Breast epithelium (tissue), 3 donors: ENCODE data around the gene NAT9.

Experiments used
- CTCF ChIP-seq, 3 donors: fragments of 450-650 bp; IDR thresholded peaks; one replicate each; pipeline ENCODE4 v1.5.1; 2016 to 2017; ENCODE audit warnings: antibody characterized with exemption in 3 of 3, mild to moderate bottlenecking in 3 of 3, moderate library complexity in 3 of 3
- POLR2A ChIP-seq: fragments of 450-650 bp; IDR thresholded peaks from one replicate; pipeline ENCODE4 v1.6.1; 2016; ENCODE audit warnings: antibody characterized with exemption, mild to moderate bottlenecking, moderate library complexity
- POLR2AphosphoS5 ChIP-seq, 3 donors: sonication (generic); formaldehyde crosslinking; IDR thresholded peaks; one replicate each; pipeline ENCODE4 v1.6.1; 2017; ENCODE audit warnings: antibody characterized with exemption in 3 of 3

DNA sequence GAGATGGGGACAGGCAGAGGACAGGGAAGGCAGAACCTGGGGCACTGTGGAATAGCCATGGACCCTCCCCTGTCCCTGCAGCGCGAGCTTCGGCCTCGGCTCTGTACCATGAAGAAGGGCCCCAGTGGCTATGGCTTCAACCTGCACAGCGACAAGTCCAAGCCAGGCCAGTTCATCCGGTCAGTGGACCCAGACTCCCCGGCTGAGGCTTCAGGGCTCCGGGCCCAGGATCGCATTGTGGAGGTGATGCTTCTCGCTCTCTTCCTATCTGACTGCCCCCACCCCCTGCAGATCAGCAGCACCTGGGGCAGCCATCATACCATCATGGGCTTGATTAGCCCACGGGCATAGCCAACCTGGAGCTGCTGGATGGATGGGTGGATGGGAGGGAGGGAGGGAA lies 14.2 kb downstream of the NAT9 start:
- no peak for TF ChIP-seq CTCF (IDR thresholded peaks at IDR 0.05)
- TF ChIP-seq POLR2AphosphoS5 (IDR thresholded peaks at IDR 0.05) = no peak
- TF ChIP-seq POLR2A = no peak
